Glomerular visceral epithelial cell (primary cell): ENCODE results near the gene FXYD2.
A peak's percentile ranks its signal among the peaks of the same experiment; 100 is the strongest.
"Not testable (repeated sequence)": the region's sequence is repeated elsewhere in the genome, so short reads cannot be mapped to it uniquely, and the experiment has no call there.

ENCODE experiments used
- DNase-seq: peaks from one replicate; pipeline ENCODE4 v3.0.0-alpha.2; 2016; ENCODE audit errors: extremely low spot score

FXYD2 gene

DNA sequence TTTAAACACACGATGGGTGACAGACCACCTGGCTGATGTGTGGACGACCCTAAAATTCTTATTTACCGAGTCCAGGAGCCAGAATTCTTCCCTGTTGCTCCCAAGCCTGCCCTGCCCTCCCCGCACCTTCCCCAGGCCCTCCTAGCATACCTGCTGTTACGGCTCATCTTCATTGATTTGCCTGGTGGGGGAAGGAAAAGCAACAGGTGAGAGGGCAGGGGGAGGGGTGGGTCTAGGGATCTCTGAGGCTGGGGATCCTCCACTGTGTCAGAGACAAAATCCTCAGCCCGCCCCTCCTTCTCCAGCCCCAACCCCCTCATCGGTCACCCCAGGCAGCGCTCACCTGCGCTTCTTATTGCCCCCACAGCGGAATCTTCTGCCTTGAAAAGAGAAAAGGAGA, 4.0 kb downstream of the FXYD2 start:
- no peak for DNase-seq

DNA sequence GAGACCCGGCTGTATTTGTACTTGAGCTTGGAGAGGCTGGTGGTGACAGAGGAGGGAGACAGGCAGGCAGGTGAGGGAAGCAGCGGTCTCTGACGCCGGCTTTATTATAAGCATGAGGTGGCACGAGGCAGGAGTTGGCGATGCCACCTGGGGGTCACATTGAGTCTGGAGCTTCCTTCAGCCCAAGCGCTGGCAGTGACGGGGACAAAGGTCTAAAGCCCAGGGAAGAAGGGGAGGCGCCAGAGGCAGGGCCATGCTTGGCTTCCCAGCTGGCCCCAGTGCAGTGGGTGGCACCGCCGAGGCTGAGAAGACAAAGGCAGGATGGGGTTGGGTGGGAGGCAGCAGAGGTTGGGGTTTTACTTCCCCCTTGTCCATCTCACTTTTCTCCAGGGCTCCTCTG, 4.5 kb downstream of the FXYD2 start:
- no peak for DNase-seq

DNA sequence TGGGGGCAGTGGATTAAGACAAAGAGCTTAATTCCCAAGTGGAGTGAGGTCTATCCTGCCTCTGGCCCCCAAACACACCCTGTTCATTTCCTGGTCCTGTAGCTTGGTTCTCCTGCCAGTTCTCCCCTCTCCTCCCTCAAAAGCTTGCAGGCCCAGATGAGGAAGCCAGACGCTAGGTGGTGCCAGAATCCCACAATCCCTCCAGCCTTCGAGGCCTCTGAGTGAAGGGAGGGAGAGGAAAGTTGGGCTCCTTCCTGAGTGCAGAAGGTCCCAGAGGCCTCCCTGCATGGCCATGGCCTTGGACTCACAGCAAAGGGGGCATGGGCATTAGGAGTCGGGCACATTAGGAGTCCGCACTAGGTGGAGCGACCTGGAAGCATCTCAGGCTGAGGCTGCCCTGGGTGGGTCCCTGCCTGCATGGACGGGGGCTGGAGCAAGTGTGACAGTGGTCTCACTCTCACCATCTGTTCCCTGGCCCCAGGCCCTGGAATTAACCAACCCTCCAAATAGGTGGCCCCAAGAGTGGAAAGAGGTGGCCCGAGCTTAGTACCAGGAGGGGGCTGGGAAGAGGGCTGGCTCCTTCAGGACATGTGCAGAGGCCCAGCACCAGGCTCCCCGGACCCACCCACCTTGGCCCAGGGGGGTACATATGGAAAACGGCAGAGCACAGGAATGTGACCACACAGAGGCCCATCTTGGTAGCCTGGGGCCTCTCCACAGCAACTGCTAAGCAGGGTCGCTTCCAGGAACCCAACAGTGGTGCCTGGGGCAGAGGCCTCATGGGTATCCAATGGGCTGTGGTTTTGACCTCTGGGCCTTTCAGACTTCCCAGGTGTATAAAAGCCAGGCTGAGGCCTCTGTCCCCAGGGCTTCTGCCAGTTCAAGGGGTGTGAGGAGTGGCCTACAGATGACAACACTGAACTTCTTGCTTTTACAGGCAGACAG, 5.2 kb downstream of the FXYD2 start:
- peak; percentile 41 for DNase-seq

DNA sequence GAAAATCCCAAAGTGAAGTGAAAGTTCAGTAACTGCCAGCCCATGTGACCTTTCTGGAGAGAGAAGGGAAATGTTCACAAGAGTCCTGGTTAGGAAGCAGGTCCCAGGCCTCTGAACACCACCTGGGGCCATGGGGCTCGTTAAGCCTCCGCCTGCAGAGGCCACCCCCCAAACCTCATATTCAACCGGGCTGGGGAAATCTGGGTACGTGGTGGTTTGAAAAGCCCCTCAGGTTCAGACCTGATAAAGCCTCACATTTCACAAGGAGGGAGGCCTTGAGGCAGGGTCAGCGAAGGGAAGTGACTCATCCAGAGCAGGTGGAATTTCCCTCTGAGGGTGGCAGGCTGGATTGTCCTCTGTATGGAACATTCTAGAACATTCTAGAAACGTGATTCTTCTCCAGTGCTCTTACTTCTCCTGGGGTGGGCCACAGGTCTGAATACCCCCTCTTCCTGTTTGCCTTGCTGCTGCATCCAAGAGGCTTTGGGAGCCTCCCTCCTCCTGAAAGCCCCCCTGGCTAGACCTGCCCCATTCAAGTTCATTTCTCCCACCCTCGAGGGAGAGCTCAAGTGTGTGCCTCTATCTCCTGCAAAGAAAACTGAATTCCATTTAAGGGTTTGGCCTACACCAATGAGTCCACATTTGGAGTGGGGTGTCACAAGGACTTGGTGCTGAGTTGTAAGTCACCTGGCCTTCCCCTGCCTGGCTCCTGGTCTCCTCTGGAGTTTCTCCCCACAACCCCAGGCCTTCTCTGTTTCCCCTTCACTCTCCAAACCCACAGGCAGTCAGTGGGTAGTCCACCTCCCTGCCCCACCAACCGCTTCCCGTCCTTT, 6.3 kb downstream of the FXYD2 start:
- DNase-seq = peak; percentile 67

DNA sequence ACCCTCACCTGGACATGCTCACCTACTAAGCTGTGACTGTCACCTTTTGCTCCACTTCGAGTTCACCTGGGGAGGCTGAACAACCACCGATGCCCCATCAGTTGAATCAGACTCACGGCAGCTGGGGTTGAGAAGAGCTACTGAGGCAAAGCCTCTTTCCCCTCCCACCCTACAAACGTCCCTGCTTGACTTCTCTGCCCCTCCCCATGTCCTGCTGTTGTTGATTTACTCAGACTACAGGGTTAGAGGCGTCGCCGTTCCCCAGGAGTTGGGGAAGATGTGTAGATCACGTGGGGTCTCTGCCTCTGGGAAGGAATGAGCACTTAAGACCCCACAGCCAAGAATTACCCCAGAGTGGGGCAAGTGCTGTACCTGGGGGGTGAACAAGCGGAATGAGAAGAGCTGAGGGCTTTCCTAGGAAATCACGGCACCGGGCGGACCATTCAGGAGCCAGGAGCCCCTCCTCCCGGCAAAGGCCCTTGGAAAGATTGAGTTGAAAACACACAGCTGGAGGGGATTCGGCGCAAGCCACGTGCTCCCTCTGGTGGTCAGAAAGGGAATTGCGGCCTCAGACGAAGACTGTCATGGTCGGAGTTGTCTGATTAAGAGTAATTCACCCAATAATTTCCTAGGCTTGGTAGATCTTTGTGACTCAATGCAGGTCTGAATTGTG, 7.0 kb downstream of the FXYD2 start:
- peak; percentile 89 for DNase-seq

- peak; percentile 4 for DNase-seq
These were observed 7.6 kb downstream of the FXYD2 start for GRCh38 chr11:117816846-117817367.

DNA sequence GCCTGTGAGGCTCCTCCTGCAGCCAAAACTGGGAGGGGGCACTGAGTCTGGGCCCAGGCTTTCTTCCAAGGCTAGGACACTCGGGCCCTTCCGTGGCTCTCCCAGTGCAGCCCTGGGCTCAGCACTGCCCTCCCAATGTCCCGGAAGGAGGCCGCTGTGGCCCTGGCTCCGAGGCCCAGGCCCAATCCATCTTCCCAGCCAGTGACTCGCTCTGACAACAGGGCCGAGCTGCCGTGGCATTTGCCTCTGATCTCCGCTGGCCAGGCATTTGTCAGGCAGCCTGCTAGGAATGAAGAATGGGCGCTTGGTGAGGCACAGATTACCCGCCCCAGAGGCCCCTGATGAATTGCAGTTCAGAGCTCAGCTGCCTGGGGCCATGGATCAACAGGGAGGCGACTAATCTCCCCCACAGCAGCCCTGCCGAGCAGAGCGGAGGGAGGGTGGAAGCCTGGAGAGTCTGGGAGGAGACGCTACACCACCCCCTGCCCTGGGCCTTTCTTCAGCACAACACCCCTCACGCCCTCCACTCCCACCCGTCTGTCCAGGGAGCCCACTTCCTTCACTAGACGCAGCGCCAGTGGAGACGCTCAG, 8.3 kb downstream of the FXYD2 start:
- DNase-seq = peak; percentile 67

- peak; percentile 53 for DNase-seq
These were observed 9.2 kb downstream of the FXYD2 start for GRCh38 chr11:117815262-117815803.

- peak; percentile 99 for DNase-seq
These were observed 9.7 kb downstream of the FXYD2 start for GRCh38 chr11:117814766-117815261.

DNA sequence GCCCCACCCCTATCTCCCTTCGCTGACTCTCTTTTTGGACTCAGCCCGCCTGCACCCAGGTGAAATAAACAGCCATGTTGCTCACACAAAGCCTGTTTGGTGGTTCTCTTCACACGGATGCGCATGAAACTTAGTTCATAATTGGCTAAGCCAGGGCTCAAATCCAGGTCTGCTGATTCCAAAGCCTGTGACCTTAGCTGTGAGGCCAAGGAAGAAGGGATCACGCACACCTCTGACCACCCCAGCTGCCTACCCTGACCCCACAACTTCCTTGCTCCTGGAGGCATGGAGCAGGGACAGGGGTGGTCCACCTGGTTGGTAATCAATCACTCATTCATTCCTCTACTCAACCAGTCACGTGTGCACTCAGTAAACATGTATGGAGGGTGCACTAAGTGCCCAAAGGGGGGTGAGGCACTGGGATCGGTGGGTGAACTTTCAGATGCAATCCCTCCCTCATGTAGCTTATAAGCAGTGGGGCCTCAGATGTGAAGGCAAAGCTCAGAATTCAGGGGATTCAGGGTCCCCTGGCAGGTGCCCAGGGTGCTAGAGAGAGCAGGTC, 10.3 kb downstream of the FXYD2 start:
- no peak for DNase-seq

DNA sequence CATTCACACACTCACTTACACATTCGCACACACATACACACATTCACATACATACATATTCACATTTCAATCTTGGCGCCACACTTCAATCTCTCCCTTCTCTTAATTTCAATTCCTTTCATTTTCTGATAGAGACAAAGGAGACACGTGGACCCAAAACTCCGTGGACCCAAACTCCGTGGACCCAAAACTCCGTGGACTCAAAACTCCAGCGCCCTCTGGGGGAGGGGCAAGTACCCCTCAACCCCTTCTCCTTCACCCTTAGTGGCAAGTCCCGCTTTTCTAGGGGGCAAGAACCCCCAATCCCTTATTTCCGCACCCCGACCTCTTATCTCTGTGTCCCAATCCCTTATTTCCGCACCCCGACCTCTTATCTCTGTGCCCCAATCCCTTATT, 14.5 kb downstream of the FXYD2 start:
- not testable (repeated sequence) for DNase-seq

DNA sequence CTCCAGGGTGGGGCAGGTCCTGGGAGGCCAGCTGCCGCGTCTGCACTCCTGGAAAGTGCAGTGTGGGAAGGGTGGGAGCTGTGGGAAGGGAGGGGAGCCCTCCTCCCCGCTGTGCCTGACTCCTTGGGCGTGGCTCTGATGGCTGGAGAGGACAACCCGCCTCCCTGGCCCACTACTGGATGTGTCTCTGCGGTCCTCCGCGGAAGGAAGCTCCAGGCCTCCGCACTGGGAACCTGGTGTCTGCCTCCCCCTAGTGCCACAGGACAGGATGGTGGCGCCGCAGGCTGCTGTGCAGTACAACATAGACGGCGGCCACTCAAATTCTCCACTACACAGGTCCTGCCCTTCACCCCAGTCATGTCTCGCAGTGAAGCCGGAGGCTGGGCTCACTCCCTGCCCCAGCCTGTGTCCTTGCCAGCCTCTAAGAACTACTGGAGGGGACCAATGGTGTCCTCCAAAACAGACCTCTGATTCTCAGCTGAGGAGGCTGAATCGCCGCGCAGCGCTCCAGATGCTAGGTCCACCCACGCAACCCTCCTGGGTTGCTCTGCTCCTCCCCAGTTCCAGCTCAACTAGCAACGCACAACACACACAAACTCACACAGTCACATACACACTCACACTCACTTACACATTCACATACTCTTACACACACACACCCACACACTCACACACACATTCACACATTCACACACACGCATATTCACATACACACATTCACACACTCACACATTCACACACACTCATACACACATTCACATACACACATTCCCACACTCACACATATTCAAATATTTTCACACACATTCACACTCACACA, 15.1 kb downstream of the FXYD2 start:
- peak; percentile 3 for DNase-seq

- DNase-seq = no peak
These were observed 15.8 kb downstream of the FXYD2 start for GRCh38 chr11:117808784-117809183.

GRCh38 chr11:117807482-117808327, 16.8 kb downstream of the FXYD2 start:
- DNase-seq = peak; percentile 70

- DNase-seq = no peak
These were observed 17.7 kb downstream of the FXYD2 start for GRCh38 chr11:117806846-117807245.

DNA sequence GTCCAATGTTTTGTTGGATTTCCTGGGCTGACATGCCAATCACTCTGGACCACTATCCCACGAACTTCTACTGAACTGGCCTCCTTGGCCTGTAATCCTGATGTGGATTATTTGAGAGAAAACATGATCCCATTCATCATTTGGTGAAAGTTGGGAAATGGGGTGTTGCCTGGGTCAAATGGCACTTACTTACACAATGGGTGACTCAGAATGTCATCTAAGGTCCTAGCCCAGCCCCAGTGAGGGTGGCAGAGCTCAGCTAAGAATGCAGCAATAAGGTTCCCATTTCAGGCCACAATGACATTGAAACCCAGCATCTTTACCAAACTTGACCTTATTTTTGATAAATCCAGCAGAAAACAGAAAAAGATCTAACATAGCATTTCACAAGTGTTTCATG, 19.5 kb downstream of the FXYD2 start:
- no peak for DNase-seq

DNA sequence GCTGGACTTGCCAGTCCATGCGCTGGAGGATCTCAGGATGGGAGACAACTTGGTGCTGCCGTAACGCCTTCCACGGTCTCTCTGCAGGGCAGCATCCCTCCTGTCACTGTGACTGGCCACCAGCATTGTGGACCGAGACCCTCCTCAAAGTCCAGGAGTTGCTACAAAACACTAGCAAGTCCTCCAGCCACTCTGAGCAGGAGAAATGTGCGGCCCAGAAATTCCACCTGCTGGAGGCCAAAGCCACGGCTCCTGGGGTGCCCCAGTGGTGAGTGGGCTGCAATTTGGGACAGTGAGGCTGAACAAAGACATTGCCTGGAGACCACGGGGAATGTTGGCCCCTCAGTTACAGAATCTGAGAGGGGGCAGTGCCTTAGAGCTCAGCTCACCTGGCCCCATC, 20.6 kb downstream of the FXYD2 start:
- no peak for DNase-seq

- no peak for DNase-seq
These were observed 24.9 kb downstream of the FXYD2 start for GRCh38 chr11:117799634-117800033.
